Sciatic nerve (tissue), 2 donors: ENCODE data around the gene RAPGEF5. TPM values are rescaled to one million over a fixed set of nuclear protein-coding genes. Genes with fewer than 3 reads are reported as not detected.

Experiments used
- ATAC-seq: fragments of 200-7000 bp; cut with Tn5 transposase; one replicate; pipeline ENCODE4 v1.9.1; 2020; ENCODE audit warnings: mild to moderate bottlenecking, moderate library complexity
- DNase-seq: peaks from one replicate; pipeline ENCODE4 v3.0.0-alpha.2; 2020; ENCODE audit warnings: low spot score
- intact Hi-C: fragments of 100-400 bp; cut with DNase I; formaldehyde crosslinking; loops from one replicate; pipeline ENCODE4 v1.14.2; 2022
- total RNA-seq: library from RNA; stranded (reverse); fragmentation: NEBNext Ultra II Directional; extraction: Animal tissue kit (Norgen Biotek cat#: 25700); gene quantifications from one replicate; pipeline ENCODE4 v1.2.1, GENCODE V29; 2021
- donor health status: DM: no; HTN: no; CAD: no.
- donor health status: DM: no; HTN: no; CAD: no.

Gene RAPGEF5
- total RNA-seq, 1 donor from 2014 or later = 62.8 TPM

GRCh38 chr7:22248111-22248809 is 108.7 kb downstream of the RAPGEF5 start:
- DNase-seq (no peak), ATAC-seq (no peak)
- intact Hi-C loops = no loop called here

GRCh38 chr7:22241805-22242390 is 115.1 kb downstream of the RAPGEF5 start:
- no peak for ATAC-seq
- intact Hi-C loops = no loop called here
- no peak for DNase-seq

GRCh38 chr7:22240904-22241571 is 115.9 kb downstream of the RAPGEF5 start:
- DNase-seq (no peak), ATAC-seq (no peak)
- intact Hi-C loops = no loop called here

- no peak for ATAC-seq
- DNase-seq = no peak
- intact Hi-C loops = no loop called here
These were observed 118.3 kb downstream of the RAPGEF5 start for GRCh38 chr7:22238354-22239311.

- intact Hi-C loops = no loop called here
- ATAC-seq = no peak
- DNase-seq = no peak
These were observed 121.8 kb downstream of the RAPGEF5 start for GRCh38 chr7:22235134-22235533.

GRCh38 chr7:22234227-22234626 is 122.7 kb downstream of the RAPGEF5 start:
- DNase-seq (no peak), ATAC-seq (no peak)
- intact Hi-C loops = no loop called here

- DNase-seq (no peak), ATAC-seq (no peak)
- intact Hi-C loops = no loop called here
These were observed 125.1 kb downstream of the RAPGEF5 start for GRCh38 chr7:22231806-22232205.

- no peak for ATAC-seq
- DNase-seq = no peak
- intact Hi-C loops = no loop called here
These were observed 125.8 kb downstream of the RAPGEF5 start for GRCh38 chr7:22231141-22231540.

GRCh38 chr7:22230238-22230637 is 126.7 kb downstream of the RAPGEF5 start:
- DNase-seq (no peak), ATAC-seq (no peak)
- intact Hi-C loops = no loop called here

- DNase-seq (no peak), ATAC-seq (no peak)
- intact Hi-C loops = no loop called here
These were observed 127.8 kb downstream of the RAPGEF5 start for GRCh38 chr7:22229148-22229547.

GRCh38 chr7:22223807-22224206 is 133.1 kb downstream of the RAPGEF5 start:
- DNase-seq (no peak), ATAC-seq (no peak)
- intact Hi-C loops = no loop called here

GRCh38 chr7:22220941-22221340 is 136.0 kb downstream of the RAPGEF5 start:
- intact Hi-C loops = no loop called here
- ATAC-seq (no peak), DNase-seq (no peak)

- DNase-seq (no peak), ATAC-seq (peak; percentile 63)
- intact Hi-C loops = loop anchor here (10.0 kb wide), 1 partner anchor 75 kb away; no protein-coding TSS in a partner anchor
These were observed 137.0 kb downstream of the RAPGEF5 start for GRCh38 chr7:22219739-22220493.

GRCh38 chr7:22219036-22219435 is 137.9 kb downstream of the RAPGEF5 start:
- intact Hi-C loops = loop anchor here (10.0 kb wide), 1 partner anchor 74 kb away; no protein-coding TSS in a partner anchor
- ATAC-seq (peak; percentile 78), DNase-seq (no peak)

- DNase-seq = no peak
- ATAC-seq = no peak
- intact Hi-C loops = loop anchor here (10.0 kb wide), 1 partner anchor 72 kb away; no protein-coding TSS in a partner anchor
These were observed 140.0 kb downstream of the RAPGEF5 start for GRCh38 chr7:22216832-22217475.

- DNase-seq = no peak
- intact Hi-C loops = loop anchor here (10.0 kb wide), 1 partner anchor 72 kb away; no protein-coding TSS in a partner anchor
- ATAC-seq = no peak
These were observed 140.6 kb downstream of the RAPGEF5 start for GRCh38 chr7:22216309-22216708.

- ATAC-seq (no peak), DNase-seq (no peak)
- intact Hi-C loops = loop anchor here (10.0 kb wide), 1 partner anchor 69 kb away; no protein-coding TSS in a partner anchor
These were observed 143.0 kb downstream of the RAPGEF5 start for GRCh38 chr7:22214000-22214399.

- intact Hi-C loops = loop anchor here (10.0 kb wide), 1 partner anchor 68 kb away; no protein-coding TSS in a partner anchor
These were observed 143.9 kb downstream of the RAPGEF5 start for GRCh38 chr7:22213081-22213480.

More at GRCh38 chr7:22213081-22213480, 143.9 kb downstream of the RAPGEF5 start:
- ATAC-seq (no peak), DNase-seq (no peak)
